Measurements from ENCODE around the gene RNASET2.
"Not testable (repeated sequence)": the region's sequence is repeated elsewhere in the genome, so short reads cannot be mapped to it uniquely, and the experiment has no call there.

Gene RNASET2

GRCh38 chr6:166926748-166927147, 29.6 kb downstream of the RNASET2 start:
- DNase-seq (ENCODE audit: extremely low read depth, low read depth): no peak
- TF ChIP-seq, protein P1, sequence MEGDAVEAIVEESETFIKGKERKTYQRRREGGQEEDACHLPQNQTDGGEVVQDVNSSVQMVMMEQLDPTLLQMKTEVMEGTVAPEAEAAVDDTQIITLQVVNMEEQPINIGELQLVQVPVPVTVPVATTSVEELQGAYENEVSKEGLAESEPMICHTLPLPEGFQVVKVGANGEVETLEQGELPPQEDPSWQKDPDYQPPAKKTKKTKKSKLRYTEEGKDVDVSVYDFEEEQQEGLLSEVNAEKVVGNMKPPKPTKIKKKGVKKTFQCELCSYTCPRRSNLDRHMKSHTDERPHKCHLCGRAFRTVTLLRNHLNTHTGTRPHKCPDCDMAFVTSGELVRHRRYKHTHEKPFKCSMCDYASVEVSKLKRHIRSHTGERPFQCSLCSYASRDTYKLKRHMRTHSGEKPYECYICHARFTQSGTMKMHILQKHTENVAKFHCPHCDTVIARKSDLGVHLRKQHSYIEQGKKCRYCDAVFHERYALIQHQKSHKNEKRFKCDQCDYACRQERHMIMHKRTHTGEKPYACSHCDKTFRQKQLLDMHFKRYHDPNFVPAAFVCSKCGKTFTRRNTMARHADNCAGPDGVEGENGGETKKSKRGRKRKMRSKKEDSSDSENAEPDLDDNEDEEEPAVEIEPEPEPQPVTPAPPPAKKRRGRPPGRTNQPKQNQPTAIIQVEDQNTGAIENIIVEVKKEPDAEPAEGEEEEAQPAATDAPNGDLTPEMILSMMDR (IDR thresholded peaks at IDR 0.05; ENCODE audit: low read depth, low read length): no peak

DNA sequence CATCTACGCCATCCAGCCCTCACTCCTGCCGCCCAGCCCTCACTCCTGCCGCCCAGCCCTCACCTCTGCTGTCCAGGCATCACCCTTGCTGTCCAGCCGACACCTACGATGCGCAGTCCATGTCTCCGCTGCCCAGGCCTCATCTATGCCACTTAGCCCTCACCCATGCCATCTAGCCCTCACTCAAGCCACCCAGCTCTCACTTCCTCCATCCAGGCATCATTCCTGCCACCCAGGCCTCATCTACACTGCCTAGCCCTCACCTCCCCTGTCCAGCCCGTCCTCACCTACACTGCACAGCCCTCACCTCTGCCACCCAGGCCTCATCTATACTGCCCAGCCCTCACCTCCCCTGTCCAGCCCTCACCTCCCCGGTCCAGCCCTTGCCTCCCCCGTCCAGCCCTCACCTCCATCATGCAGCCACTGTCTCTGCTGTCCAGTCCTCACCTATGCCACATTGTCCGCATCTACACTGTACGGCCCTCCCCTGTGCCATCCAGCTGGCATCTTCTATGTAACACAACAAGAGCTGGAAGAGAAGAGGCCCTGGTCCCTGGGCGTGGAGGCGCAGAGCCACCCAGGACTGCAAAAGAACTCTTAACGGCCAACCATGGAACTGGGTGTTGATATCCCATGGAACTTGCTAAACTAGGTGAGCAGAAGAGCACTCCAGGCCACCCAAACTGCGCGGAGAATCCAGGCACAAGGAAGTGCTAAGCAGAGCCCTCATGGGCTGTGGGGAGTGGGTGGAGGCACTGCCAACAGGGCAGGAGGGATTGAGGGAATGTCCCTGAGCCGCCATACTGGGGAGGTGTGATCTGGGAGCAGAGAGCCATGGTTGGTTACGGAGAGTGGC, 31.0 kb downstream of the RNASET2 start:
- DNase-seq (ENCODE audit: extremely low read depth, low read depth): no peak
- TF ChIP-seq, protein P1 (IDR thresholded peaks at IDR 0.05; ENCODE audit: low read depth, low read length): no peak

- TF ChIP-seq, protein P1 (IDR thresholded peaks at IDR 0.05; ENCODE audit: low read depth, low read length): no peak
- no peak for DNase-seq (ENCODE audit: extremely low read depth, low read depth)
These were observed 31.8 kb downstream of the RNASET2 start for GRCh38 chr6:166924531-166924930.

GRCh38 chr6:166922937-166923336, 33.4 kb downstream of the RNASET2 start:
- TF ChIP-seq, protein P1 (IDR thresholded peaks at IDR 0.05; ENCODE audit: low read depth, low read length): no peak

DNA sequence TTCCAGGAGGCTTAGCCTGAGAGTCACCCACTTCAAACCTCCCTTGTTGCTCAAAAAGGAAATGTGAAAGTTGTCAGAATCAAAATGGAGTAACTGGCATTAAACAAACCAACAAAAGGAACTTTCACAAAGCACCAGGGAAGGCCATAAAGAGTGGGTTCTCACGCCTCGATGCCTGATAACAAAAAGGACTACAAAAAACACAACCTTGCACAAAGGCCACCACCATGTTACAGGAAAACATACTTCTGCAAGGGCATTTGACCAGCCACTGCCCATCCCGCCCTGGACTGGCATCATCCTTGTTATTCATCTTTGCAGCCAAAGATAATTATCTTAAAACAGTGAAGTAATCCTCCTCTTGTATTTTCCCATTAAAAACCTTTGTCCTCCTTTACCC, 34.8 kb downstream of the RNASET2 start:
- no peak for DNase-seq (ENCODE audit: extremely low read depth, low read depth)
- TF ChIP-seq, protein P1 (IDR thresholded peaks at IDR 0.05; ENCODE audit: low read depth, low read length): no peak

More at GRCh38 chr6:166922937-166923336, 33.4 kb downstream of the RNASET2 start:
- no peak for DNase-seq (ENCODE audit: extremely low read depth, low read depth)

DNA sequence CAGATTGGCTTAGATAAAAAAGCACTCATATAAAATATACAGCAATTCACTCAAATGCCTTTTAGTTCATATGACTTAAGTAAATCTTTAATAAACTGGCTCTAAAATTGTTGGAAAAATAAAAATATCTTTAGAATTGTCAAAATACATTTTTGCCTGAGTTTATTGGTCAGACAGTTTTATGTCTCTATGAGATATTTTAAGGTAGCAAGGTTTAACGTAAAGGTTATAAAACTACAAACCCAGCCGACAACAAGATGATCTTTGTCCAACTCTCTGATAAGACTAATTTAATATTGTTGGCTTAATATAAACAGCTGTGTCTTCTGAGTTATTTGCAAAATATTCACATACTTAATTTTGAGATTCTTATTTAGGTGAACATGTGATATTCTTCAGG, 39.5 kb downstream of the RNASET2 start:
- TF ChIP-seq, protein P1 (IDR thresholded peaks at IDR 0.05; ENCODE audit: low read depth, low read length): no peak
- DNase-seq (ENCODE audit: extremely low read depth, low read depth): no peak

DNA sequence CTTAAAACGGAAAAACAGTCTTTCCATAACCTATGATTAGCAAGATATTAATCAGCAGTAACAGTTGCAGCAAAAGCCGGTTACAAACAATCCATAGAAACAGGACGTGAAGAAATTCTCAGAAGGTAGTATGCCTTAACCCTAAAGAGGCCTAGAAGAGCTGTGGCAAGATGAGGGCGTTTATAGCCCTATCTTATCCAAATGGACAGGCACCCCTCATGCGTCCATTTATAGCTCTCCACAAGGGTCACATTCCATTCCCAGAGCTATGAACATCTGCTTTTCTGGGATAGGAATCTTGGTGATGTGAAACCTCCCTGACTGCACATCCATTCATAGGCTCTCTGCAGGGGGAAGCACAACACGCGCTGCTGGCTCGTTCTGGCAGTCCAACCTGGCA, 40.9 kb downstream of the RNASET2 start:
- DNase-seq (ENCODE audit: extremely low read depth, low read depth): not testable (repeated sequence)

GRCh38 chr6:166914952-166915351, 41.4 kb downstream of the RNASET2 start:
- DNase-seq (ENCODE audit: extremely low read depth, low read depth): not testable (repeated sequence)
